Stimulated activated naive CD8-positive, alpha-beta T cell treated with anti-CD3 and anti-CD28 coated beads, Interleukin-15, Interleukin-2, amounts not matched to agents 100 ng/mL and 50 ng/mL, for 24 hours (primary cell): ENCODE results near the gene BTBD19.
"Not testable (repeated sequence)": the region's sequence is repeated elsewhere in the genome, so short reads cannot be mapped to it uniquely, and the experiment has no call there.

ENCODE experiments used
- H3K27ac Mint-ChIP-seq: one replicate; pipeline ENCODE4 v1.8.0; 2021; ENCODE audit warnings: mild to moderate bottlenecking, mixed read lengths
- H3K27me3 Mint-ChIP-seq: one replicate; pipeline ENCODE4 v1.8.0; 2021; ENCODE audit warnings: mixed read lengths
- H3K36me3 Mint-ChIP-seq: one replicate; pipeline ENCODE4 v1.8.0; 2021; ENCODE audit warnings: low read depth, mixed read lengths
- H3K4me1 Mint-ChIP-seq: one replicate; pipeline ENCODE4 v1.8.0; 2021; ENCODE audit warnings: low read depth, mixed read lengths
- H3K4me3 Mint-ChIP-seq: one replicate; pipeline ENCODE4 v1.8.0; 2021; ENCODE audit warnings: mild to moderate bottlenecking, mixed read lengths
- H3K9me3 Mint-ChIP-seq: one replicate; pipeline ENCODE4 v1.8.0; 2021; ENCODE audit warnings: mixed read lengths

Gene BTBD19

DNA sequence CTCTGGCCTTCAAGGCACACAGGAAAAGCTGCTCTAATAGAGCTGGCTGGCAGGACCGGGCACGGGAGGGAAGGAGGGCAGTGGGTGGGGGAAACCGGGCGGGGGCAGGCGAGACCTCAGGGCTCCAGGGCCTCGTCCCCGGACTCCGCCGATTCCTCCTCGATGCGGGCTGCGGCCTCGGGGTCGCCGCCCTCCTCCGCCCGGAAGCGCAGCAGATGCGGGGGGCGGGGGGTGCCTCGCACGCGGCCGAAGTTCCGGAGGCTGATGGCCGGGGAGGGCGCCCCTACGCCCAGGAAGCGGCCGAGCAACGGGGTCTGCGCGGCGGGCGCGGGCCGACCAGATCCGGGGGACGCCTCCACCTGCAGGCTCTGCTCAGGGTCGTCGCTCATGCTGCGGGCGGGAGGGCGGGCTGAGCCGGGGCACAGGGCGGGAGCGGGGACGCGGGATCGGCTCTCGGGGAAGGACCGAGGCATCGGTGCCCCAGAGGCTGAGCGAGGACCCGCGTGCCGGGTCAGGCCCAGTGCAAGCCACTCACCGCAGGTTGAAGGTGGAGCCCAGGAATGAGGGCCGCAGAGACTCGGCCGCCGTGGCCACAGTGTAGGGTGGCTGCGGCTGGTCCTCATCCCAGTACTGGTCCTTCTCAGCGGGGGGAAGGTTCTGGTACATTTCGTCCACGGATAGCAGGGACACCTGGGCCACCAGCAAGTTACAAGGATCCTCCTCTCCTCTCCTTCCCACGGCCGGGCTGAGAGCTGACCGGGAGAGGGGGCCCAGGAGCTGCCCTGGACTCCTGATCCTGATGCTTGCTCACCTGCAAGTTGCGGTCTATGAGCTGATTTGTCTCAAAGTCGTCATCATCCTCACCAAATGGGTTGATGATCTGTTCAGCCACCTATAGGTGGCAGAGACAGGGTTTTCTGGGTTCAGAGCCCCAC lies 24.0 kb upstream of the BTBD19 start:
- H3K36me3 Mint-ChIP-seq = peaks cover 28% of the 10 kb centered on the region
- H3K4me1 Mint-ChIP-seq = peaks cover 50% of the 10 kb centered on the region
- no peaks in the 10 kb centered on the region for H3K27me3 Mint-ChIP-seq
- no peaks in the 10 kb centered on the region for H3K9me3 Mint-ChIP-seq
- H3K27ac Mint-ChIP-seq = peak overlapping the region; percentile 79
- H3K4me3 Mint-ChIP-seq = peak overlapping the region; percentile 74

DNA sequence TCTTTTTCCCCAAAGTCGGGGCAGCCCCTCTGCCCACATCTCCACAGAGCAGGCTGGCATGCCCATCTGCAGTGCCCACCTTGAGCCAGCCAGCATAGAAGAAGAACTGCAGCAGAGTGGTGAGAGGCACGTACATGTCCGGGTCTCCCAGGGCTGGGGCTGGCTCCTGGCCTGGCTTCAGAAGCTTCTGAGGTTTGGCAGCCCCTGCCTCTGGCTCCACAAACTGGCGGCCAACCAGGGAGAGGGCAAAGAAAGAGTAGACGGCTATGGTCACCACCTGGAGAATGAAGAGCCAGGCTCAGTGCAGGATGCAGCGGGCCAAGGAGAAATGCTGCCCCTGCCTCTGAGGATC lies 23.3 kb upstream of the BTBD19 start:
- no peaks in the 10 kb centered on the region for H3K27me3 Mint-ChIP-seq
- H3K36me3 Mint-ChIP-seq = peaks cover 21% of the 10 kb centered on the region
- H3K27ac Mint-ChIP-seq = peak overlapping the region; percentile 74
- no peaks in the 10 kb centered on the region for H3K9me3 Mint-ChIP-seq
- H3K4me3 Mint-ChIP-seq = peak overlapping the region; percentile 66
- peaks cover 44% of the 10 kb centered on the region for H3K4me1 Mint-ChIP-seq

DNA sequence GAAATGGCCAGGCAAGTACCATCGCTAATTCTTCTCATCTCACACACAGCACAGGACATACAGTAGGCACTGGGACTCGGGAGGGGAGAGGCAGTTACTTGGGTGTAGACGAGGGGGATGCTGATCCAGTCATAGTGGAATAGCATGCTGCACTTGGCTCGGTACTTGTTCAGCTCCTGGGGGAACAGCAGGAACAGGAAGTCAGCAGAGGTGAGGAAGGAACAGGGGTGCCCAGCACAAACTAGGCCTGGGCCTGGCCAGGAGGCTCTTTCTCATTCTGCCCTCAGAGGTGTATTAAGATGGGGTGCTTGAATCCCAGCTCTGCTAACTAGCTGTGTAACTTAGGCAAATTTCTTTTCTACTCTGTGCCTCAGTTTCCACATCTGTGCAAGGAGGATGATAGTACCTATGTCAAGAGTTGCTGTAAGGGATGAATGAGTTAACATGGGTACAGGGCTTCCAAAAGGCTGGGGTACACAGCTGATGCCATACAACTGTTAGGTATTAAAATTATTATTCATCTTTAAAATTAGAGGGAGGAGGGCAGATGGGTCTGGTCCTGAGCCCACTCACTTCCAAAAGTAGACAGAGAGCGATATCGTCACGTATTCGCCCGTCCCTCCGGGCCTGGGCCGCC lies 22.7 kb upstream of the BTBD19 start:
- H3K4me3 Mint-ChIP-seq = peak overlapping the region; percentile 66
- peaks cover 15% of the 10 kb centered on the region for H3K36me3 Mint-ChIP-seq
- H3K27ac Mint-ChIP-seq = peak overlapping the region; percentile 74

DNA sequence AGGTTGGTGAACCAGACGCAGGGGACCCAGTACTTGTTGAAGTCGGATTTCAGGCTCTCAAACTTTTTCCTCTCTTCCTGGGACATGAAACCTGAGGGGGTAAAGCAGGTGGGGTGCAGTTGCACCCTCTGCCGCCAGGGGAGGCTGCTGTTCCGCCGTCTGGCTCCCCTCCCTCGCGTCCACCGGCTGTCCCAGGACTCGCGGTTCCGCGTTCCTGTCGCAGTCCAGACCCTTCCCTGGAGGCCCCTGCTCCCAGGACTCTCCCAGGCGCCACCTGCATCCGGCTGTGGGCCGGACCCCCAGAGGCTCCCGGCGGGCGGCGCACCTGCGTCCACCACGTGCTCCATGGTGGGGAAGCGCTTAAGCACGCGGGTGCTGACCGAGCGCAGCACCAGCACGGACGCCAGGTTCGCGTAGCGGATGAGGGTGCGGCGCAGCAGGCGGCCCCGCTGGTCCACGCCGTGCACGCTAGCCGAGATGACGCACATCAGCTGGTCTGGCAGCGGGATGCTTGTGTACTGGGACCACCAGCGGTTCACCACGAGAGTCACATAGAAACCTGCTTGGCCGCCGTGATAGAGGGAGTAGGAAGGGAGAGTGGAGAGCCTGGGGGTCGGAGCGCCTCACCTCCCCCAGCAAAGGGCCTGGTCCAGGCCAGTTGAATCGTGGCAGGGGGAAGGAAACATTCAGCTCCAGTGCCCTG lies 22.0 kb upstream of the BTBD19 start:
- no peaks in the 10 kb centered on the region for H3K27me3 Mint-ChIP-seq

More for the DNA sequence above, 22.7 kb upstream of the BTBD19 start:
- H3K27me3 Mint-ChIP-seq = no peaks in the 10 kb centered on the region
- no peaks in the 10 kb centered on the region for H3K9me3 Mint-ChIP-seq
- H3K4me1 Mint-ChIP-seq = peaks cover 38% of the 10 kb centered on the region

DNA sequence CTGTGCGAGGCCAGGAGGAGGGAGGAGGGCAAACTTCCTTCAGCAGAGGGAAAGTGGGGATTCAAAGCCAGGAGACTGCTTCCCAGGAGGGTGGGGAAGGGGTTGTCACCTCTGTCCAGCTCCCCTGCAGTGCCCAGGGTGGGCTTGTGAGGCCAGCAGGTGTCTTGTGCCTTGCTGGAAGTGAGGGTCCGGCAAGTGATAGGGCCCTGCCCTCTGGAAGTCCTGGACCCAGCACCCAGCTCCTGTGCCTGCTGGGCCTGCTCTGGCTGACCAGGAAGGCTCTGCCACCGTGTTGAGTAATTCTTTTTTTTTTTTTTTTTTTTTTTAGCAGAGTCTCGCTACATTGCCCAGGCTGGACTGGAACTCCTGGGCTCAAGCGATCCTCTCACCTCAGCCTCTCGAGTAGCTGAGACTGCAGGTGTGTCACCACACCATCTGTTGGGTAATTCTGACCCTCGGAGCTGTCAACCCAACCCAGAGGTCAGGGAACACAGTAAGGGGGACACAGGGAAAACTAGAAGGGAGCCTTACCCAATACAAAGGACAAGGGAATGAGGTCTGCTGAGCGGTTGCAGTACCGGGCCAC lies 21.4 kb upstream of the BTBD19 start:
- peaks cover 3% of the 10 kb centered on the region for H3K36me3 Mint-ChIP-seq
- H3K27me3 Mint-ChIP-seq = no peaks in the 10 kb centered on the region
- H3K9me3 Mint-ChIP-seq = no peaks in the 10 kb centered on the region
- H3K4me3 Mint-ChIP-seq = peak overlapping the region; percentile 70
- H3K27ac Mint-ChIP-seq = peak overlapping the region; percentile 75
- H3K4me1 Mint-ChIP-seq = peaks cover 31% of the 10 kb centered on the region

More for the DNA sequence above, 22.0 kb upstream of the BTBD19 start:
- peak overlapping the region; percentile 75 for H3K27ac Mint-ChIP-seq
- H3K4me1 Mint-ChIP-seq = peaks cover 35% of the 10 kb centered on the region
- H3K9me3 Mint-ChIP-seq = no peaks in the 10 kb centered on the region
- H3K36me3 Mint-ChIP-seq = peaks cover 9% of the 10 kb centered on the region
- H3K4me3 Mint-ChIP-seq = peak overlapping the region; percentile 70

DNA sequence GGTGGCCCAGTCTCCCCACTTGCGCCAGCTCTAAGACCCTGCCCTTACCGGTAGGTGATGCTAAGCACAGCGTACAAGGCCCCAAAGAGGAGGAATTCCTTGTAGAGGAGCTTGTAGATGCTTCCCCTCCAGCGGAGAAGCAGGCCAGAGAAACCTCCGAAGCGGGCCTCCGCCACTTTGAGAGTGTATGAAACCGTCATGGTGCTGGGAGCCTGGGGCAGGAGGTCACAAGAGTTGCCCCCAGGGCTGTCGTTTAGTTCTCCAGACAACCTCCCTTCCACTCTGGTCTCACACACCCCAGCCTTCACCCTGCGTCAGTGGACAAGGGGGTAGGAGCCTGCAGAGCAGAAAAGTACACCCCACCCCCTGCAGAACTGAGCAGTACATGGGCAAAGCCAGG lies 20.8 kb upstream of the BTBD19 start:
- no peaks in the 10 kb centered on the region for H3K36me3 Mint-ChIP-seq
- peaks cover 31% of the 10 kb centered on the region for H3K4me1 Mint-ChIP-seq
- H3K27me3 Mint-ChIP-seq = no peaks in the 10 kb centered on the region
- no peak overlapping the region for H3K27ac Mint-ChIP-seq
- no peak overlapping the region for H3K4me3 Mint-ChIP-seq
- H3K9me3 Mint-ChIP-seq = no peaks in the 10 kb centered on the region

DNA sequence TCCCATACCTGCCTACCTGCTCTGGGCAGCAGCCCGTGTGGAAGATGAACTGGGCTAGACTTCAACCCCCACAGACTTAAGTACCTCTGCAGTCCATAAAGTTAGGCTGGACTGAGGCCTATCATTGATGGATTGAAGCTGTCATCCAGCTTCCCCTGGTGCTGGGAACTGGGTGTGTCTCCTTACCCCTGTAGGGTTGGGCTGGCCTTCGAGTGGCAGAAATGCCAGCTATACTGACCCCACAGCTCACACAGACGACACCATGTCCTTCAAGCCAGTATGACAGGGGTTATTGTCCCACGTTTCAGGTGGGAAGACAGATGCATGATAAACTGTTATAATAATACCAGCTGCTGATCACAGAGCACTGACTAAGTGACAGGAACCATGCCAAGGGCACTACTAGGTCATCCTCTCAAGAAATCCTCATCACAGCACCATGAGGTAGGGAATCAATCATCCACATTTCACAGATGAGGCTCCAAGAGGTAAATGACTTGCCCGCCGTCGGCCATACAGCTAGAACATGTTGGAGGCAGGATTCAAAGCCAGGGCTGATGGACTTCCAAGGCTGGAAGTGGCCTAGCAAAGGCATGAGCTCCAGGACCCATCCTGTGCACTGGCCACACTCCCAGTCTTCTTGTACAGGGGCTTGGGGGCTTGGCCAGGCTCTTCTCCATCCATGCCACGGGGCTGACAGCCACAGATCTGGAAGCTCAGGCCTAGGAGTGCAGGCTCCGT lies 20.0 kb upstream of the BTBD19 start, which contains the start of gene BEST4:
BEST4 (minus strand) TSS at position 51 of the 741 bp plus-strand sequence. CDS start 465 bp downstream, outside the sequence.
- no peaks in the 10 kb centered on the region for H3K27me3 Mint-ChIP-seq
- H3K4me1 Mint-ChIP-seq = peaks cover 27% of the 10 kb centered on the region
- no peak within 1 kb of the TSS for H3K27ac Mint-ChIP-seq
- no peaks in the 10 kb centered on the region for H3K9me3 Mint-ChIP-seq
- H3K36me3 Mint-ChIP-seq = no peaks in the 10 kb centered on the region
- no peak within 1 kb of the TSS for H3K4me3 Mint-ChIP-seq

DNA sequence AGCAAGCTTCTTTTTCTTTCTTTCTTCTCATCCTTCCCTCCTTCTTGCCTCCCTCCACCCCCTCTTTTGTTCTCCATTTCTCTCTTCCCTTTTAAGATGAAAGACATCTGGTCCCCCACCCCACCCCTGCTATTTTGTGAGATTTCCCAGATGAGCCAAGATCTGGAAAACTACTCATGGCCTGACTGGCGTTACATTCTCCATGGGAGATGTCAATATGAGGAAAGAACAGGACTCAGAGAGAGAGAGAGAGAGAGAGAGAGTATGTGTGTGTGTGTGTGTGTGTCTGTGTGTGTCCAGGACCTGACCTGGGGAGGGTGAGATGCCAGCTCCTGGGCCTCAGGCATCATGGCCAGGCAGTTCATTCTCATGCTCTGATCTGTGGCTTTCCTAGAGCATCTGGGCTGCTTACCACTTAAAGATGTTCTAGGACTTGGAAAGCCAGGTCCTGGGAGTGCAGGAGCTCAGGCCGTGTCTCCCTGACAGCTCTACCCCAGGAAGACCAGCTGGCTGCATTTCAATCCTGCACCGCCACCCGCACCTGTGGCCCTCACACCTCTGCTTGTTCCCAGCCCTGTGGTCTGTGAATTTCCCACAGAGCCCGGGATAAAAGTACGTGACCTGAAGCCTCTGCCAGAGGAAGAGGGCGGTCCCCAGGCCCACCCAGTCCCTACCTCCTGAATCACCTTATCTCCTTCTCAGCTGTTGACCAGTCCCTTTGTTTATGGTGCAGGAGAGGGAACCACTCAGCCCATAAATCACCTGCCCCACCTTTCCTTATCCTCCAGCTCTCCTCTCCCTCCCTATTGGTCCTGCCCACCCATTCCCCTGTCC lies 17.1 kb upstream of the BTBD19 start:
- Mint-ChIP-seq H3K27me3 (no peaks in the 10 kb centered on the region), H3K4me3 (no peak overlapping the region), H3K36me3 (no peaks in the 10 kb centered on the region), H3K4me1 (peaks cover 4% of the 10 kb centered on the region), H3K27ac (no peak overlapping the region), H3K9me3 (no peaks in the 10 kb centered on the region)

DNA sequence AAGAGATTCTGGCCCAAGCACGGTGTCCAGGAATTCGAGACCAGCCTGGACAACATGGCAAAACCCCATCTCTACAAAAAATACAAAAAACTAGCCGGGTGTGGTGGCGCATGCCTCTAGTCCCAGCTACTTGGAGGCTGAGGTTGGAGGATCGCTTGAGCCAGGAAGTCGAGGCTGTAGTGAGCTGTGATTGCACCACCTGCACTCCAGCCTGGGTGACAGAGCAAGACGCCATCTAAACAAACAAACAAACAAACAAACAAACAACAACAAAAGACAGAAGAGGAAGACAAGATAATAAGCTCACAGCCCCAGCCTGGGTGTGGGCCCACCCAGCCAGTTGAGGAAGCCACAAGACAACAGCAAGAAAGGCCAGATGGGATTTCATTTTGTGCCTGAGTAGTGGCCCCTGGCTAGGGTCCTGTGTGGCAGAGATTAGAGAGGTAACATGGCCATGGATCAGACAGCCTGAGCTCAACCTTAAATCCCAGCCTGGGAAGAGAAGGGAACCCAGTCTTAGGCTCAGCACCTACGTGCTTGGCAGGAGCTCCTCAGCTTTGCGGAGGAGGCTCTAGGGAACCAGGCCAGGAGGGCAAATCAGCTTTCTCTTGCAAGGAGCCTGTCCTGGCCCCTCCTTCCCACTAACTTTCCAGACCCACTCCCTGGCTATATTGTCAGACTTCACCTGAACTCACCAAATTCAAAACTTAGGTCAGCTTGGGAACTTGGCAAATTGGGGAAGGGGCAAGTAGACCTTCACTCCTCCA lies 15.4 kb upstream of the BTBD19 start:
- no peak overlapping the region for H3K4me3 Mint-ChIP-seq
- H3K27me3 Mint-ChIP-seq = no peaks in the 10 kb centered on the region
- no peak overlapping the region for H3K27ac Mint-ChIP-seq
- H3K4me1 Mint-ChIP-seq = no peaks in the 10 kb centered on the region
- H3K36me3 Mint-ChIP-seq = no peaks in the 10 kb centered on the region
- no peaks in the 10 kb centered on the region for H3K9me3 Mint-ChIP-seq

DNA sequence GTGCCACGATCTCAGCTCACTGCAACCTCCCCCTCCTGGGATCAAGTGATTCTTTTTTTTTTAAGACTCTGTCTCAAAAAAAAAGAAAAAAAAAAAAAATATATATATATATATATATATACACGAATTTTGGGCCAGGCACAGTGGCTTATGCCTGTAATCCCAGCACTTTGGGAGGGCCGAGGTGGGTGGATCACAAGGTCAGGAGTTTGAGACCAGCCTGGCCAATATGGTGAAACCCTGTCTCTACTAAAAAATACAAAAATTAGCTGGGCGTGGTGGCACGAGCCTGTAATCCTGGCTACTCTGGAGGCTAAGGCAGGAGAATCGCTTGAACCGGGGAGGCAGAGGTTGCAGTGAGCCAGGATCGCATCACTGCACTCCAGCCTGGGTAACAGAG lies 10.4 kb upstream of the BTBD19 start:
- H3K27me3 Mint-ChIP-seq, H3K9me3 Mint-ChIP-seq, H3K27ac Mint-ChIP-seq, H3K4me3 Mint-ChIP-seq: not testable (repeated sequence)
- Mint-ChIP-seq H3K36me3 (peaks cover 17% of the 10 kb centered on the region), H3K4me1 (peaks cover 26% of the 10 kb centered on the region)

DNA sequence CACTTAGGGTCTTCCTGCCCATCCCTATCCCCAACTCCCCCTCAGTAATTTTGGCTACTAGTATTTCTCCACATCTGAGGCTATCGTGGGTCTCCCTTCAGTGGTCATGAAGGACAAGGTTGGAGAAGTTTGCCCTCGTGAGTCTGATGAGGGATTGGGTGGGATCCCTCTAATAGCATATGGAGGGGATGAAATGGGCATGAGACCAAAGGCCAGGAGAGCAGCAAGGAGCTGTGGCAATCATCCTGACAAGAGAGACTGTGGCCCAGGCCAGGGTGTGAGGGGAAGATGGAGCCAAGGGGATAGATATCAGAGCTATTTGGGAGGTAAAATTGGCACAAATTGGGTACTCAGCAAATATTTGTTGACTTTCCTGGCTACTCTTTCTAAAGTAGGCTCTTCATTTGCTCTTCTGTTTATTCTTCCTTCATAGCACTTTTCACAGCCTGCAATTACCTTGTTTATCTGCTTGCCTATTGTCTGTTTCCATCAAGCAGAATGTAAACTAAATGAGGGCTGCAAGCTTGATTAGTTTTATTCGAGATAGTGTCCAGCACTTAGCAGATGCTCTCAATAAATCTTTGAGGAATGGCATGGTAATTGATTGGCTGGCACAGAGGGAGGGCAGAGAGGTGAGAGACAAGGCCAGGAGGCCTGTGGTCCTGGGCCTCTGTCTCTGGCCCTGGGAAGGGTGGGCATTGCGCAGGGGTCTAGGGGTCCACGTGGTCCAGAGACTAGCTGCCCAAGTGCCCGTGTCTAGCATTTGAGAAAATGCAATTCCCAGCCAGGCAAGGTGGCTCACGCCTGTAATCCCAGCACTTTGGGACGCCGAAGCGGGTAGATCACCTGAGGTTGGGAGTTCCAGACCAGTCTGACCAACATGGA lies 9.6 kb upstream of the BTBD19 start:
- H3K36me3 Mint-ChIP-seq = peaks cover 26% of the 10 kb centered on the region
- H3K4me3 Mint-ChIP-seq = no peak overlapping the region
- peaks cover 35% of the 10 kb centered on the region for H3K4me1 Mint-ChIP-seq
- H3K27me3 Mint-ChIP-seq = no peaks in the 10 kb centered on the region
- H3K27ac Mint-ChIP-seq = peak overlapping the region; percentile 97
- H3K9me3 Mint-ChIP-seq = no peaks in the 10 kb centered on the region
